KBM-7 (cell line): ENCODE data around the gene PDZD11.
"Not testable (repeated sequence)": the region's sequence is repeated elsewhere in the genome, so short reads cannot be mapped to it uniquely, and the experiment has no call there.

Experiments used
- DNase-seq: peaks from one replicate; pipeline ENCODE4 v3.0.0-alpha.2; 2015
- in situ Hi-C: fragments of 300-500 bp; cut with MboI; formaldehyde crosslinking; loops from 2 replicates; pipeline ENCODE4 v1.14.3; 2020; ENCODE audit warnings: low sequenced_read_pairs, low pct_unique_long_range_greater_than_20kb, mixed read lengths

PDZD11 gene

DNA sequence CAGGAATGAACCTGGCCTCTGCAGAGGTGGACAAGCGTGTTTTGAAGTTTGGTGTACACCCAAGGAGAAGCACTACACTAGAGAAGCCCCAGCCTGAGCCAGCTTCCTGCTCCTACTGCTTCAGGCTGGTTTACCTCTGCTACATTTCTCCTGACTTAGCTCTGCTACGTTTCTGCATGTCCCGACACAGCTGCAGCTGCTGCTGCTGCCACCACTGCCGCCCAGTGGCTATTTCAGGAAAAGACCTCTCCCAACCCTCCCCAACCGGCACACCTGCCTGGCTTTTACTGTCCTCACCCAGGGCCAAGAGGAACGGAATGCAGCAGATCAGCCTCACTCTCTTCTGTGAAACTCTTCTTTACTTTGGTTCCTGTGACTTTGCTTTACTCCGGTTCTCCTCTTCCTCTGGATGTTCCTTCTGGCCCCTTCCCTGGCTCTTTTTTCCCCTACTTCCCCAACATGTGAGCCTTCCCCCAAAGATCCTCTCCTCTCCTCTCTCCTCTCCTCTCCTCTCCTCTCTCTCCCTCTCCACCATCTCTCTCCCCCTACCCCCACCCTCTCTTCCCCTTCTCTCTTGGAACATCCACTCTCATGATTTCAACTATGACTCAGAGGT is 26.7 kb downstream of the PDZD11 start:
- in situ Hi-C loops: no loop called here
- DNase-seq: peak; percentile 68

DNA sequence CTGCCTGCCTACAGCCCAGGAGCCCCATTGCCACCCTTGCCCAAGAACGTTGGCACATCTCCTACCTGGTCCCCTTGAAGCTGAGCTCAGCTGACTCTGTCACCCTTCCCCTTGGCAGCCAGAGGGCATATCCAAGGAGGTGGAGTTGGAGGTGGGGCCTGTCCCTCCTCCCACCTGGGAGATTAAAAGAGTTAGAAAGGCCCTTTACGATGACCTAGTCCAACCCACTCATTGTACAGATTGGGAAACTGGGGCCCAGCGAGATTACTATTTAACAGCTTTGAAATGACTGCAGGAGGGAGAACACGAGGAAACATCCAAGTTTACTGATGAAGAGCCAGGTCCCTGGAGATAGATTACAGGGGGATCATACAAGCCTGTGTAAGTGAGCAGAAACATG is 29.6 kb downstream of the PDZD11 start, which contains the start of gene P2RY4:
P2RY4 (minus strand) TSS at position 101 of the 400 bp plus-strand sequence. CDS start 580 bp downstream, outside the sequence.
- no peak for DNase-seq
- in situ Hi-C loops: no loop called here

DNA sequence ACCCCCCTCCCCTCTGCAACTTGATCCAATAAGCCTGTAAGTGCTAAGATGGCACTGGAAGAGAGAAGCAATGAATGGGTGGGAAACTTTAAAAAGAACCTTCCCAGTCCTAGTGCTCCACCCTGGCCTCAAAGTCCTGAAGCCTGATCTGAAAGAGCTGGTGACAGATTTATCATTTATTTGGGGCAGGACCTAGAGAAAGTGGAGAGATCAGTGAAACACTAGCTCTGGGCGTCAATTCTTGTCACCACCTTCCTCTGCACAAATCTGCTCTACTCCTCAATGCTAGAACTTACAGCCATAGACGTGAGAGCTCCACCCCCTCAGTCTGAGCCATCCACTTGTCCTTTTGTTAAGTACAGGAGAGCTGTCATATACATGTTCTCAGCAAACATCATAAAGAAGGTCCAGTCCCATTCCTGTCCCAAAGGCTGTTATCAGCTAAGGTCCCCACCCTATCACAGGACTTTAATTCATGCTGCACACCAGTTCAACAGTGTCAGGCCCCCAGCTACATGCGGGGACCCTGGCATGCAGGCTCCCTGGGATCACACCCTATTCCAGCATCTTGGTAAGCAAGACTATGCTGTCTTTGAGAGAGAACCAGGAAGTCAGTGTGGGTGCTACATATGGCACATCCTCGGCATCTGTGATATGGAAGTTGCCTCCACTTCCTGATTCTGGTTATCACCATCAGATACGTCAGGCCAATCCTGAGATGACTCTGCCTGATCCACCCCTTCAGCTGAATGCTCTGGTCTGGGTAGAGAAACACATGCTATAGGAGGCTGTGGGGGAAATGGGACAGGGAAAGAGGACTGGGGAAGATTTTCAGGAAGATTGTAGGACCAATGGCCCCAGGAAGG is 32.1 kb downstream of the PDZD11 start:
- DNase-seq: no peak
- in situ Hi-C loops: no loop called here

DNA sequence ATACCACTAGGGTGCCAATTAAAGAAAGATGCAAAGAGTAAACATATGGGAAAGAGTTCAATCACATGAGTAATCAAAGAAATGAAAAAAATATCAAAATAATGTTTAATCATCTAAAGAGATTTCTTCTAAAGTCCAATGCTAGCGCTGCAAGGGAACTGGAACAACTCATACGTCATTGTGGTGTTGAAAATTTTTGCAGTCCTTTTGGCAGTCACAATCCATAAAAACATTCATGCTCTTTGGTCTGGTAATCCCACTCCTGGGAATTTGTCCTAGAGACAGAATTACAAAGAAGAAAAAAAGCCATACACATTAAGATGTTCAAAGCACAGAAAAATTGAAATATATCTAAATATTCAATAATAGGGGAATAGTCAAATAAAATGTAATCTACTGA is 34.3 kb downstream of the PDZD11 start:
- in situ Hi-C loops: no loop called here

DNA sequence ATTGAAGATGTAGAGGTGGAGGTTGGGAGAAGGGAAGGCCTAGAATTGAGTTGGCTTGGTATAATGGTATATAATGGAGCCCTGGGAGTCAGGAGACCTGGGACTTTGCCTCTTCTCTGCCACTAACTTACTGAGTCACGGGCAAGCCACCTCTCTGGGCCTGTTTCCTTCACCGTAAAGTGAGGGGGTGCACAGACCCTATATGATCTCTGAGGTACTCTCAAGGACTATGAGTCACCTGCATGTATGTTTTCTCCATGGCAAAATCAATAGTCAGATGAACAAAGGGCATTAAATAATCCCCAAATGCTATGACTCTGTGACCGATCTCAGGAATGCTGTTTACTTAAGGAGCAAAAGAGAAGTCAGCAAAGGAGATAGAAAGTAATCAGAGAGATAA is 34.8 kb downstream of the PDZD11 start:
- no peak for DNase-seq
- in situ Hi-C loops: no loop called here

More for the DNA sequence above, 34.3 kb downstream of the PDZD11 start:
- DNase-seq: no peak

DNA sequence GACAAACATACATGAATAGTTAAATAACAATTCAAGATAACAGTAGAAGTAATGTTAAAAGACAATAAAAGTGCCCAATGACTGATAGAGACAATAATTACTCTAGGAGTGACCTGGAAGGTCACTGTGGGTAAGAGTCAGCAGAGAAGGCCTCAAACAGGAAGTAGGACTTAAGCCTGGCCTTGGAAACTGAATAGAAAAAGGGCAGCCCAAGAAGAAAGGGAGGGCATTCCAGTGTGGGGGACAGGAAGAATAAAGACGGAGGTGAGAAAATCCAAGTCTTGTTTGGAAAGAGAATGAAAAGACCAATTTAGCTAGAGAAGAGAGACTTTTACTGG is 35.7 kb downstream of the PDZD11 start:
- in situ Hi-C loops: no loop called here
- no peak for DNase-seq

DNA sequence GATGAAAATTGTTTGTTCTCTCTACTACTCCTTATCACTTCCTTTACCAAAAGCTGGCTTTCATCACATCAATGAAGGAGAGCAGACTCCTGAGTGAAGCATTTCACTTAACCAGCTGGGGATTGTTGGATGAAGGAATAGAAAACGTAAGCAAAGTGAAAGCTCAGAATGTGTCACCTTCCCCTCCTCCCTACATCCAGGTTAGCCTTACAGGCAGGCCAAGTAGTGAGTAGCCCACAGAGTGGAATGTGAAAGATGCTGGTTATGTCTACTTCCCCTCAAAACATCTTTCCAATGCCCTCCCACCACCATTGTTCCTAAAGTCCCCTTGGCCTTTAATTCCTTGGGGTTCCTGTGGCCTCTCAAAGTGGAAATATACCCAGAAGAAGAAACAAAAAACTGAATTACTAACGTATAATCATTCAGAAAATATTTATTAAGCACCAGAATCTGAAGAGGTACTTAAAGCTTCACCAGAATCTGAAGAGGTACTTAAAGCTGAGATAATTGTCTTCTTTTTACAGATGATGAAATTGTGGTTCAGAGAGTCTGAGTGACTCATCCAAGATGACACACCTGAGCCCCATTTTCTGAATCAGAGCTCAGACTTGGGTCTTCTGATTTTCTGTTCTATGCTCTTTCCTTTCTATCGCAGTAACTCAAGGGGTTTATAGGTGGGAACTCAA is 36.2 kb downstream of the PDZD11 start:
- DNase-seq: no peak
- in situ Hi-C loops: no loop called here

DNA sequence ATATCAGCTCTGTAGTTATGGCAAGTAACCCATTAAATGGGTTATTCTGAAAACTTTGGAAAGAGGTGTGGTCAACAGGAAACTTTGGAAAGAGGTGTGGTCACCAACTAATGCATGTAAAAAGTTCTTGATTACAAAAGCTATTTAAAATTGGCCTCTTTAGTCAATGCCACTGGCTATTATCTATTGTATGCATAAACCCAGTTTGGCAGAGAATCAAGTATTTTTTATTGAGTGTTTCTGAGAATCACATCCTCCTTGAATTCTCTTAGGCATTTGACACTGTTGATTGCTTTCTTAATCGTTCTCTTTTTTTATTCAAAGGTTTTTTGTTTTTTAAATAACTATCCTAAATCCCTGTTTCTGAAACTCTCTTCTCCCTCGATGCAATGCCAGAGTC is 37.2 kb downstream of the PDZD11 start:
- no peak for DNase-seq
- in situ Hi-C loops: no loop called here

DNA sequence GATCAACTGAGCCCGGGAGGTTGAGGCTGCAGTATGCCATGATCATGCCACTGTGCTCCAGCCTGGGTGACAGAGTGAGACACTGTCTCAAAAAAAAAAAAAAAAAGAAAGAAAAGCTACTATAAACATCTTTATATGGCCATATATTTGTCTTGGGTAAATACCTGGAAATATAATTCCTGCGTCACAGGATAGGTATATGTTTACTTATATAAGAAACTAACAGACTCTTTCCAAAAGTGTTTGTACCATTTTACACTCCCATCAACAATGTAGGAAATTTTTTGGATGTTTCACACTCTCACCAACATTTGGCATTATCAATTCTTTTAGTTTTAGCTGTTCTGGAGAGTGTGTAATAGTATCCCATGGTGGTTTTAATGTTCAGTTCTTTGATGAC is 42.5 kb downstream of the PDZD11 start:
- in situ Hi-C loops: no loop called here

DNA sequence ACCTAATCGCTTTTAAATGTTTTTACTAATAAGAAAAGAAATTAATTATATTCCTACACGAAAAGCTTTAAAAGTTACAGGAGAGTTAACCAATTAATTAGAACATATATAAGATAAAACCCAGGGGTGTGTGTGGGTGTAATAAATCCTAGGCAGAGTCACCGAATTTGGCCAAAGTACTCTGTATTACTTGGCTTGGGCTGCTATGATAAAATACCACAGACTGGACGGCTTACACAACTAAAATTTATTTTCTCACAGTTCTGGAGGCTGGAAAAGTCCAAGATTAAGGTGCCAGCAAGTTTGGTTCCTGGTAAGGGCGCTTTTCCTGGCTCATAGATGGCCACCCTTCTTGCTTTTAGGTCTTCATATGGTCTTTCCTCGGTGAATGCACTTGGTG is 44.8 kb downstream of the PDZD11 start:
- in situ Hi-C loops: no loop called here
- DNase-seq: no peak

More for the DNA sequence above, 42.5 kb downstream of the PDZD11 start:
- no peak for DNase-seq

DNA sequence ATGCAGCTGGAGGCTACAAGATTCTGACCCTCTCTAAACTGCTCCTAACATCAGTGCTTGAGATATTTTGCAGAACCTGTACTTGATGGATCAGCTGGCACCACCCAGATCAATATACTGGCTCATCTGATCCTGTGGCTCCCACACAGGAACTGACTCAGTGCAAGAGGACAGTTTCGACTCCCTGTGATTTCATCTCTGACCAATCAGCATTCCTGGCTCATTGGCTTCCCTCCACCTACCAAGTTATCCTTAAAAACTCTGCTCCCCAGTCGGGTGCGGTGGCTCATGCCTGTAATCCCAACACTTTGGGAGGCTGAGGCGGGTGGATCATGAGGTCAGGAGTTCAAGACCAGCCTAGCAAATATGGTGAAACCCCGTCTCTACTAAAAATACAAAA is 46.1 kb downstream of the PDZD11 start:
- DNase-seq, in situ Hi-C loops: not testable (repeated sequence)

DNA sequence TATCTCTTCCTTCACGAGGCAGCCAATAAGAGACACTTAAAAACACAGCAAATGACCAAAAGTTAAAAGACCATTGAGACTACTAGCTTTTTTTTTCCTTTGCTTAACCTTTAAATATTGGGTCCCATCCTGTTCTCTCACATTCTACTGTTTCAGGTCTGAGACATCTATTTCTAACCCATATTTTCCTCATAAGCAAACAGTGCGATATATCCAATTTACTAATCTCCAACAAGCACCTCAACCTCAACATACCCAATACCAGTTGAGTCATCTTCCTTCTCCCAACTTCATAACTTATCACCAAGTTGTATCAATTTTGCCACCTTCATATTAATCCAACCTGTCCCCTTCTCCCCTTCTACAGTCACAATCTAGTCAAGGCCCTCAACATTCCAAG is 48.2 kb downstream of the PDZD11 start:
- DNase-seq: no peak
- in situ Hi-C loops: no loop called here

DNA sequence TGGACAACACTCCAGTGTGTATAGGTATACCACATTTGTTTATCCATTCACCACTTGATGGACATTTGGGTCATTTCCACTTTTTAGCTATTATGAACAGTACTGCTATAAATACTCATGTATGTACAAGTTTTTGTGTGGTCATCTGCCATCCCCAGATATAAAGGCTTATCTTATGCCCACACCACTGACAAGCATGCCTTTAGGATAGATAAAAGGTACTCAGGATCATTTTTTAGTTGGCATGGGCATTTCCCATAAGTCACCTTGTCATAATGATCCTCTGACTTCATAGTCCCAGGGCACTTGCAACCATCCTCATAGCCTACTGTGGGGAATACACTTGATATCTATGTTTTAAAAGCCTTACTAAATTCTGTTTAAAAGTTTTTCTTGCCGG is 49.0 kb downstream of the PDZD11 start:
- in situ Hi-C loops: no loop called here
- no peak for DNase-seq
